ENCODE results near the gene CA5B.

The CA5B gene

GRCh38 chrX:15815779-15816437 is 77.8 kb downstream of the CA5B start:
- H3K4me3 Mint-ChIP-seq: no peak overlapping the region
- peak; percentile 27 to 42 (median 34) for TF ChIP-seq CTCF (IDR thresholded peaks at IDR 0.05; ENCODE audit: unreplicated experiment in 3 of 3)
- peaks cover 64% of the 10 kb centered on the region for H3K36me3 Mint-ChIP-seq (ENCODE audit: low read depth)
- no peaks in the 10 kb centered on the region for H3K27me3 Mint-ChIP-seq (ENCODE audit: low read depth)
- H3K9me3 Mint-ChIP-seq: no peaks in the 10 kb centered on the region
- H3K27ac Mint-ChIP-seq: no peak overlapping the region
- H3K4me1 Mint-ChIP-seq: peaks cover 15% of the 10 kb centered on the region

- H3K4me1 Mint-ChIP-seq: peaks cover 15% of the 10 kb centered on the region
- no peak for TF ChIP-seq CTCF (IDR thresholded peaks at IDR 0.05; ENCODE audit: unreplicated experiment in 3 of 3)
- H3K4me3 Mint-ChIP-seq: no peak overlapping the region
- peaks cover 64% of the 10 kb centered on the region for H3K36me3 Mint-ChIP-seq (ENCODE audit: low read depth)
- no peak overlapping the region for H3K27ac Mint-ChIP-seq
- no peaks in the 10 kb centered on the region for H3K9me3 Mint-ChIP-seq
- no peaks in the 10 kb centered on the region for H3K27me3 Mint-ChIP-seq (ENCODE audit: low read depth)
These were observed 78.4 kb downstream of the CA5B start for GRCh38 chrX:15816438-15816809.

GRCh38 chrX:15816886-15817285 is 78.8 kb downstream of the CA5B start:
- Mint-ChIP-seq H3K4me3 (no peak overlapping the region), H3K27me3 (ENCODE audit: low read depth) (no peaks in the 10 kb centered on the region), H3K4me1 (peaks cover 15% of the 10 kb centered on the region), H3K9me3 (no peaks in the 10 kb centered on the region), H3K27ac (no peak overlapping the region), H3K36me3 (ENCODE audit: low read depth) (peaks cover 64% of the 10 kb centered on the region)
- TF ChIP-seq CTCF (IDR thresholded peaks at IDR 0.05; ENCODE audit: unreplicated experiment in 3 of 3): no peak

GRCh38 chrX:15820106-15821073 is 82.3 kb downstream of the CA5B start:
- Mint-ChIP-seq H3K4me3 (no peak overlapping the region), H3K27me3 (ENCODE audit: low read depth) (no peaks in the 10 kb centered on the region), H3K4me1 (no peaks in the 10 kb centered on the region), H3K27ac (peak overlapping the region in 2 of 3 experiments; percentile 1 to 28), H3K36me3 (ENCODE audit: low read depth) (peaks cover 65% of the 10 kb centered on the region), H3K9me3 (no peaks in the 10 kb centered on the region)
- TF ChIP-seq CTCF (IDR thresholded peaks at IDR 0.05; ENCODE audit: unreplicated experiment in 3 of 3): no peak

GRCh38 chrX:15822922-15823321 is 84.9 kb downstream of the CA5B start:
- Mint-ChIP-seq H3K9me3 (no peaks in the 10 kb centered on the region), H3K4me1 (no peaks in the 10 kb centered on the region), H3K27me3 (ENCODE audit: low read depth) (no peaks in the 10 kb centered on the region), H3K27ac (no peak overlapping the region), H3K4me3 (no peak overlapping the region), H3K36me3 (ENCODE audit: low read depth) (peaks cover 63% of the 10 kb centered on the region)
- TF ChIP-seq CTCF (IDR thresholded peaks at IDR 0.05; ENCODE audit: unreplicated experiment in 3 of 3): no peak

Measured in nephron (organoid).